AG09309 (cell line): Measurements from ENCODE around the gene FAM228A.

Experiments
- DNase-seq: peaks from one replicate; pipeline ENCODE4 v3.0.0-alpha.2; 2010; ENCODE audit warnings: low read depth
- H3K4me3 ChIP-seq: 2 replicates; pipeline ENCODE4 v1.5.1; 2011; ENCODE audit warnings: mild to moderate bottlenecking, low read depth, low read length, moderate library complexity; ENCODE audit not compliant: control insufficient read depth
- CTCF ChIP-seq: IDR thresholded peaks from 2 replicates; pipeline ENCODE4 v1.5.1; 2011; ENCODE audit warnings: mild to moderate bottlenecking, low read depth, low read length, inconsistent platforms; ENCODE audit not compliant: insufficient read depth, control insufficient read depth; ENCODE audit errors: missing control alignments

Gene FAM228A

DNA sequence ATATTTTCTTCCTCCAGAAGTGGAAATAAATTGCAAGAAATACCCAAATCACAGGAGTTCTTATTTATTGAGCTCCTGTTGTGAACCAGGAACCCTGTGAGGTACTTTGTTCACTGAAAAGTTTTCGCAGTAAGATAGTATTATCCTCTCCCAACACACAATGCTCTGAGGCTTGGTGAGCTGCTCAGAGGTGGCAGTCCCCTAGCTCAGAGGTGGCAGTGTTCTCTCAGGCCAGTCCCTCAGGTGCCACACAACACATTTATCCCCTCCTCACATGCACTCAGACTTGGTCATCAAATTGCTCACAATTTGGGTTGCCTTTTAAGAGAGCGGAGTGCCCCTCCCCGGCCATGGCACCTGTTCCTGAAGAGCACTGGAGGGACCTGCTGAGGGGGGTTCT, 25.9 kb downstream of the FAM228A start:
- no peak for TF ChIP-seq CTCF
- no peak overlapping the region for H3K4me3 ChIP-seq
- DNase-seq = no peak

DNA sequence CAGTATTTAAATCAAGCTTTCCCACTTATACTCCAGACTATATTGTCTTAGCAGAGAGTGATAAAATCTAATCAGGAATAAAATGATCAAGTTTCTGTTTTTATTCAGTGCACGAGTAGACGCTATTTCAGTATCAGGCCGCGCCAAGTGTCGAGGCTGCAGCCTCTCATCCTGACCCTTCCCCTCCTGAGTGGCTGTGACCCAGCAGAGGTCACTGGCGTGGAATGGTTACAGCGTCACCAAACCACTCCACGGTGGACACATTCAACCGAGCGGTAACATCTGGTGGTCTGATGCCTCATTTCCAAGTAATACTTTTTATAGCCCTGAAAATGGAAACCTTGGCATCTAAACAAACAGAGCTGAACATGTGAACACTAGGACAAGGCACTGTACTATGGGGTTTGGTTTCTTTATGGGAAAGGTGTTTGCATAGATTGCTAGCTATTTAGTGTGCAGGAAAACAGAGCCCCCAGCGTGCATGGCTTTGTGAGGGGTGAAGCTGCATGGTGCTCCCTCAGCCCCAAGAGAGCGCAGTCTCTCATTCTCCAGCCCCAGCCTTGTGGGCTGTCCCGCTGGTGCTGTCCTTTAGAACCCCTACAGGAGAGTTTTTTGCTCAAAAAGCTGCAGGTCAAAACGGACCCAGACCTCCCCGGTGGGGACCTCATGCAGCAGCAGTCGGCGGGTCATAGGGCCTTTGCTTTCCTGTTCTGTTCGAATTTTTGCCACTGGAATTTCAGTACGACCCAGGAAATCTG, 28.4 kb downstream of the FAM228A start:
- H3K4me3 ChIP-seq = no peak overlapping the region
- no peak for DNase-seq
- no peak for TF ChIP-seq CTCF

- no peak overlapping the region for H3K4me3 ChIP-seq
- no peak for DNase-seq
- no peak for TF ChIP-seq CTCF
Measured at GRCh38 chr2:24203787-24204150, 28.9 kb downstream of the FAM228A start.

GRCh38 chr2:24204505-24204904, 29.7 kb downstream of the FAM228A start:
- no peak overlapping the region for H3K4me3 ChIP-seq
- no peak for DNase-seq
- TF ChIP-seq CTCF = no peak

DNA sequence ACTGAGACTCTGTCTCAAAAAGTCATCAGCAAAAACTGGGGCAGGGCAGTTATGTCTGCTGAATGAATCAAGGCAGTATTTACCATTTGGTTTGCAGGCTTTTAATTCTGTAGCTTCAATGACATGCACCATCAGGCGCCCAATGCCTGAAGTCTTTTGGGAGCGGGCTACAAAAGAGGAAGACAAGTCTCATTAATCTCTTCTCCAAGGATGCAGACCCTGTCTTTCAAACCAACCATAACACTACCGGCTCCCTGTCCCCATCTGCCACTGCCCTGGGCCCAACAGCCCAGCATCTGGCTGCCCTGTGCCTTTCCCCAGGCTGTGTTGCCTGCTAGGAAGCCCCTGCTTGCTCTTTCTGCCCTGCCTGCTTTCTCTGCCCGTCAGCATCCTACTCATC, 30.3 kb downstream of the FAM228A start:
- no peak overlapping the region for H3K4me3 ChIP-seq
- TF ChIP-seq CTCF = no peak
- DNase-seq = no peak

GRCh38 chr2:24206242-24206641, 31.4 kb downstream of the FAM228A start:
- no peak for TF ChIP-seq CTCF
- H3K4me3 ChIP-seq = no peak overlapping the region
- DNase-seq = no peak
